Measurements from ENCODE around the gene NFATC2. TPM values are rescaled to one million over a fixed set of nuclear protein-coding genes. Genes with fewer than 3 reads are reported as not detected.

The NFATC2 gene
- total and polyA plus RNA-seq, 2 of the 8 experiments (the other 6 are each of a cell fraction or from before 2014, with no cell fraction given), result 0.27 to 0.91 TPM

DNA sequence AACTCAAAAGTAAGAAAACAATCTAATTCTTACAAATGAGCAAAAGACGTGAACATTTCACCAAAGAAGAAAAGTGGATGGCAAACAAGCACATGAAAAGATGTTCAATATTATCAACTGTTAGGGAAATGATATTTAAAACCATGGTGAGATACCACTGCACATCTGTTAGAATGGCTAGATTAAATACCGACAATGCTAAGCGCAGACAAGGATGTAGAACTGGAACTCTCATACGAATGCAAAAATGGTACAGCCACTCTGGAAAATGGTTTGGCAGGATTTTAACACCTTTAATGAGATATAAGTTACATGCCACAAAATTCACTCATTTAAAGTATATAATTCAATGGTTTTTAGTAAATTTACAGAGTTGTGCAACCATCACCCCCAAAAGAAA, 44.6 kb upstream of the NFATC2 start:
- H3K4me3 ChIP-seq (ENCODE audit: extremely low read depth in 1 of 4, insufficient read depth in 2 of 4, low read depth in 3 of 4, low read length in 4 of 4), result no peak overlapping the region
- no peak overlapping the region for H2AFZ ChIP-seq (ENCODE audit: low read length)
- H3K23ac ChIP-seq (ENCODE audit: insufficient read length), result no peak overlapping the region
- CTCF ChIA-PET (ENCODE audit: partially characterized antibody), result interaction anchor here (1.4 to 1.7 kb wide), 2 partner anchors 8 to 11 kb away, joined by 5 to 7 read pairs; no protein-coding TSS in a partner anchor
- H3K4me2 ChIP-seq (ENCODE audit: insufficient read depth in 1 of 2, low read depth in 2 of 2, low read length in 2 of 2), result no peak overlapping the region
- H4K91ac ChIP-seq (replicated peaks; ENCODE audit: insufficient read length, low read length), result no peak overlapping the region
- H3K18ac ChIP-seq (ENCODE audit: extremely low read depth, low read length), result no peak overlapping the region
- H2BK120ac ChIP-seq (replicated peaks; ENCODE audit: low read depth, low read length), result no peak overlapping the region
- DNase-seq (ENCODE audit: low read depth in 1 of 2, low spot score in 2 of 2) (no peak), FAIRE-seq (no peak)
- no peak overlapping the region for H3K4ac ChIP-seq (replicated peaks; ENCODE audit: insufficient read length, low read depth, low read length)
- WGBS, 2 experiments (ENCODE audit: extremely low coverage in 1 of 2, insufficient coverage in 1 of 2, insufficient read length in 1 of 2, insufficient replicate concordance in 2 of 2, low coverage in 1 of 2, low lambda C conversion rate in 2 of 2, missing lambda C conversion rate in 1 of 2), result 94% methylated on average over 4 of the region's 4 CpGs; no CpG with 5 or more reads in 1 of the 2 experiments
- H4K5ac ChIP-seq (ENCODE audit: insufficient read length, low read depth, low read length), result no peak overlapping the region
- no peak overlapping the region for H2BK5ac ChIP-seq (ENCODE audit: low read depth, low read length)
- no peak overlapping the region for H4K8ac ChIP-seq (ENCODE audit: extremely low read depth, insufficient read depth, low read length)
- H2BK20ac ChIP-seq (ENCODE audit: low read length), result no peak overlapping the region
- H3K56ac ChIP-seq (replicated peaks; ENCODE audit: insufficient read length, low read depth, low read length), result no peak overlapping the region
- H2BK12ac ChIP-seq (ENCODE audit: low read depth, low read length), result no peak overlapping the region
- H2BK15ac ChIP-seq (ENCODE audit: low read length), result no peak overlapping the region
- H3K4me1 ChIP-seq (replicated peaks in 1 of 4; ENCODE audit: control insufficient read depth in 3 of 4, insufficient read depth in 4 of 4, low read length in 3 of 4), result no peaks in the 10 kb centered on the region
- H3K27ac ChIP-seq (ENCODE audit: low read depth, low read length), result no peak overlapping the region
- no peak overlapping the region for H3K14ac ChIP-seq (ENCODE audit: insufficient read length)
- H3K9ac ChIP-seq (replicated peaks in 1 of 4; ENCODE audit: extremely low read depth in 1 of 4, low read depth in 3 of 4, low read length in 3 of 4), result no peak overlapping the region
- POLR2A ChIA-PET (ENCODE audit: partially characterized antibody), result no interaction called here
- H3K9me3 ChIP-seq (ENCODE audit: insufficient read depth in 2 of 2, low read depth in 1 of 2, low read length in 1 of 2), result no peaks in the 10 kb centered on the region
- H4K20me1 ChIP-seq (replicated peaks in 1 of 2; ENCODE audit: control insufficient read depth in 1 of 2, insufficient read depth in 2 of 2, low read length in 2 of 2), result no peaks in the 10 kb centered on the region
- no peak overlapping the region for H2AK5ac ChIP-seq (ENCODE audit: low read depth, low read length)
- H3K36me3 ChIP-seq (ENCODE audit: control insufficient read depth in 2 of 4, insufficient read depth in 4 of 4, low read length in 3 of 4), result no peaks in the 10 kb centered on the region
- no peaks in the 10 kb centered on the region for H3K79me2 ChIP-seq (ENCODE audit: control insufficient read depth in 1 of 2, insufficient read depth in 2 of 2, low read length in 2 of 2)
- H3K79me1 ChIP-seq (ENCODE audit: low read depth, low read length), result no peaks in the 10 kb centered on the region
- no peaks in the 10 kb centered on the region for H3K27me3 ChIP-seq (replicated peaks in 1 of 4; ENCODE audit: control insufficient read depth in 3 of 4, extremely low read depth in 1 of 4, insufficient read depth in 3 of 4, low read length in 3 of 4)
- H3K23me2 ChIP-seq (ENCODE audit: low read depth, low read length), result no peaks in the 10 kb centered on the region
- TF ChIP-seq TAF7 (optimal IDR thresholded peaks at IDR 0.05; ENCODE audit: borderline replicate concordance, low read depth, low read length), result no peak
- TF ChIP-seq CEBPB (IDR thresholded peaks at IDR 0.05; ENCODE audit: low read depth, low read length), result no peak
- no peak for TF ChIP-seq SP1 (IDR thresholded peaks at IDR 0.05; ENCODE audit: low read depth, low read length)
- no peak for TF ChIP-seq EGR1 (IDR thresholded peaks at IDR 0.05; ENCODE audit: borderline replicate concordance, low read depth, low read length)
- TF ChIP-seq NANOG (IDR thresholded peaks at IDR 0.05; ENCODE audit: insufficient read depth, low read depth, low read length, poor library complexity, severe bottlenecking), result no peak
- TF ChIP-seq RBBP5 (IDR thresholded peaks at IDR 0.05; ENCODE audit: borderline replicate concordance, low read depth, low read length), result no peak
- TF ChIP-seq, protein P1, sequence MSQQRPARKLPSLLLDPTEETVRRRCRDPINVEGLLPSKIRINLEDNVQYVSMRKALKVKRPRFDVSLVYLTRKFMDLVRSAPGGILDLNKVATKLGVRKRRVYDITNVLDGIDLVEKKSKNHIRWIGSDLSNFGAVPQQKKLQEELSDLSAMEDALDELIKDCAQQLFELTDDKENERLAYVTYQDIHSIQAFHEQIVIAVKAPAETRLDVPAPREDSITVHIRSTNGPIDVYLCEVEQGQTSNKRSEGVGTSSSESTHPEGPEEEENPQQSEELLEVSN (IDR thresholded peaks at IDR 0.05), result no peak
- no peak for TF ChIP-seq POU5F1 (IDR thresholded peaks at IDR 0.05; ENCODE audit: low read depth, low read length)
- TF ChIP-seq, protein P2, sequence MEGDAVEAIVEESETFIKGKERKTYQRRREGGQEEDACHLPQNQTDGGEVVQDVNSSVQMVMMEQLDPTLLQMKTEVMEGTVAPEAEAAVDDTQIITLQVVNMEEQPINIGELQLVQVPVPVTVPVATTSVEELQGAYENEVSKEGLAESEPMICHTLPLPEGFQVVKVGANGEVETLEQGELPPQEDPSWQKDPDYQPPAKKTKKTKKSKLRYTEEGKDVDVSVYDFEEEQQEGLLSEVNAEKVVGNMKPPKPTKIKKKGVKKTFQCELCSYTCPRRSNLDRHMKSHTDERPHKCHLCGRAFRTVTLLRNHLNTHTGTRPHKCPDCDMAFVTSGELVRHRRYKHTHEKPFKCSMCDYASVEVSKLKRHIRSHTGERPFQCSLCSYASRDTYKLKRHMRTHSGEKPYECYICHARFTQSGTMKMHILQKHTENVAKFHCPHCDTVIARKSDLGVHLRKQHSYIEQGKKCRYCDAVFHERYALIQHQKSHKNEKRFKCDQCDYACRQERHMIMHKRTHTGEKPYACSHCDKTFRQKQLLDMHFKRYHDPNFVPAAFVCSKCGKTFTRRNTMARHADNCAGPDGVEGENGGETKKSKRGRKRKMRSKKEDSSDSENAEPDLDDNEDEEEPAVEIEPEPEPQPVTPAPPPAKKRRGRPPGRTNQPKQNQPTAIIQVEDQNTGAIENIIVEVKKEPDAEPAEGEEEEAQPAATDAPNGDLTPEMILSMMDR (IDR thresholded peaks at IDR 0.05; ENCODE audit: control extremely low read depth in 1 of 3, insufficient read depth in 1 of 3, low read depth in 1 of 3, low read length in 3 of 3), result no peak
- no peak for TF ChIP-seq GTF2F1 (IDR thresholded peaks at IDR 0.05; ENCODE audit: borderline replicate concordance, low read depth, low read length)
- no peak for TF ChIP-seq EZH2 (IDR thresholded peaks at IDR 0.05; ENCODE audit: low read depth, low read length, severe bottlenecking)
